Hepatocyte (in vitro differentiated cells): ENCODE data around the gene FN1. TPM values are rescaled to one million over a fixed set of nuclear protein-coding genes. Genes with fewer than 3 reads are reported as not detected.

Experiments used
- DNase-seq: peaks from one replicate; pipeline ENCODE4 v3.0.0-alpha.2; 2016; ENCODE audit warnings: low spot score
- H2AFZ ChIP-seq: fragments of 200-600 bp; sonication (generic); 2 replicates; pipeline ENCODE4 v1.6.0; 2016; ENCODE audit warnings: antibody characterized with exemption, mild to moderate bottlenecking
- H3K27ac ChIP-seq: fragments of 200-600 bp; sonication (generic); 2 replicates; pipeline ENCODE4 v1.5.1; 2016; ENCODE audit warnings: mild to moderate bottlenecking
- H3K27me3 ChIP-seq: fragments of 200-600 bp; sonication (generic); 2 replicates; pipeline ENCODE4 v1.6.1; 2016
- H3K36me3 ChIP-seq: fragments of 200-600 bp; sonication (generic); replicated peaks from 2 replicates; pipeline ENCODE4 v1.5.1; 2016; ENCODE audit warnings: low read depth; ENCODE audit not compliant: insufficient read depth
- H3K4me1 ChIP-seq: fragments of 200-600 bp; sonication (generic); 2 replicates; pipeline ENCODE4 v1.5.1; 2016; ENCODE audit warnings: mild to moderate bottlenecking, moderate library complexity; ENCODE audit not compliant: insufficient read depth
- H3K4me2 ChIP-seq: fragments of 200-600 bp; sonication (generic); 2 replicates; pipeline ENCODE4 v1.6.0; 2016
- H3K4me3 ChIP-seq: fragments of 200-600 bp; sonication (generic); 2 replicates; pipeline ENCODE4 v1.5.1; 2016; ENCODE audit warnings: mild to moderate bottlenecking
- H3K79me2 ChIP-seq: fragments of 200-600 bp; sonication (generic); 2 replicates; pipeline ENCODE4 v1.6.0; 2017; ENCODE audit warnings: mild to moderate bottlenecking
- H3K9me2 ChIP-seq: fragments of 200-600 bp; sonication (generic); replicated peaks from 2 replicates; pipeline ENCODE4 v1.6.0; 2017; ENCODE audit warnings: mild to moderate bottlenecking; ENCODE audit not compliant: insufficient read depth
- H3K9me3 ChIP-seq: fragments of 200-600 bp; sonication (generic); 2 replicates; pipeline ENCODE4 v1.5.1; 2016; ENCODE audit warnings: low read depth, mild to moderate bottlenecking
- H4K20me1 ChIP-seq: fragments of 200-600 bp; sonication (generic); 2 replicates; pipeline ENCODE4 v1.6.0; 2016; ENCODE audit warnings: mild to moderate bottlenecking; ENCODE audit not compliant: insufficient read depth, poor library complexity, severe bottlenecking
- EZH2 ChIP-seq: fragments of 200-600 bp; sonication (generic); IDR thresholded peaks from 2 replicates; pipeline ENCODE4 v1.6.1; 2016; ENCODE audit warnings: antibody characterized with exemption, mild to moderate bottlenecking, borderline replicate concordance
- EZH2phosphoT487 ChIP-seq: fragments of 200-600 bp; sonication (generic); IDR thresholded peaks from one replicate; pipeline ENCODE4 v1.6.1; 2018; ENCODE audit warnings: antibody characterized with exemption, mild to moderate bottlenecking, low read depth, moderate library complexity; ENCODE audit not compliant: unreplicated experiment, severe bottlenecking
- WGBS: methylation state at CpG from one replicate; pipeline ENCODE4 v1.1.6; 2016; ENCODE audit warnings: low lambda C conversion rate; ENCODE audit errors: missing lambda C conversion rate; 5-methylcytosine and 5-hydroxymethylcytosine counted together
- polyA plus RNA-seq: library from polyadenylated mRNA; unstranded; fragments of >200 nt; fragmentation: Nextera tagmentation; extraction: Ambion mirVana; gene quantifications from 2 replicates; pipeline ENCODE4 v1.2.1, GENCODE V29; 2016
- total RNA-seq: library from RNA; depleted of rRNA; stranded (reverse); fragments of >200 nt; gene quantifications from 2 replicates; pipeline ENCODE4 v1.2.3, GENCODE V29; 2014
- TF ChIP-seq, protein P1 (sequence below): fragments of 200-600 bp; sonication (generic); IDR thresholded peaks from 2 replicates; pipeline ENCODE4 v1.5.1; 2016; ENCODE audit warnings: antibody characterized with exemption, mild to moderate bottlenecking; ENCODE audit not compliant: poor library complexity

FN1 gene
- total and polyA plus RNA-seq, 2 experiments from 2014 or later = 1,650 to 3,020 TPM

GRCh38 chr2:215454519-215455246 lies 18.8 kb upstream of the FN1 start:
- Histone ChIP-seq H3K4me1 (peaks cover 3% of the 10 kb centered on the region), H3K36me3 (no peaks in the 10 kb centered on the region), H4K20me1 (no peaks in the 10 kb centered on the region), H3K27ac (no peak overlapping the region), H3K4me2 (no peak overlapping the region), H2AFZ (no peak overlapping the region), H3K27me3 (no peaks in the 10 kb centered on the region), H3K4me3 (no peak overlapping the region), H3K79me2 (no peaks in the 10 kb centered on the region), H3K9me2 (no peaks in the 10 kb centered on the region), H3K9me3 (no peaks in the 10 kb centered on the region)
- WGBS = 62% methylated on average over 5 of the region's 5 CpGs
- TF ChIP-seq, protein P1, sequence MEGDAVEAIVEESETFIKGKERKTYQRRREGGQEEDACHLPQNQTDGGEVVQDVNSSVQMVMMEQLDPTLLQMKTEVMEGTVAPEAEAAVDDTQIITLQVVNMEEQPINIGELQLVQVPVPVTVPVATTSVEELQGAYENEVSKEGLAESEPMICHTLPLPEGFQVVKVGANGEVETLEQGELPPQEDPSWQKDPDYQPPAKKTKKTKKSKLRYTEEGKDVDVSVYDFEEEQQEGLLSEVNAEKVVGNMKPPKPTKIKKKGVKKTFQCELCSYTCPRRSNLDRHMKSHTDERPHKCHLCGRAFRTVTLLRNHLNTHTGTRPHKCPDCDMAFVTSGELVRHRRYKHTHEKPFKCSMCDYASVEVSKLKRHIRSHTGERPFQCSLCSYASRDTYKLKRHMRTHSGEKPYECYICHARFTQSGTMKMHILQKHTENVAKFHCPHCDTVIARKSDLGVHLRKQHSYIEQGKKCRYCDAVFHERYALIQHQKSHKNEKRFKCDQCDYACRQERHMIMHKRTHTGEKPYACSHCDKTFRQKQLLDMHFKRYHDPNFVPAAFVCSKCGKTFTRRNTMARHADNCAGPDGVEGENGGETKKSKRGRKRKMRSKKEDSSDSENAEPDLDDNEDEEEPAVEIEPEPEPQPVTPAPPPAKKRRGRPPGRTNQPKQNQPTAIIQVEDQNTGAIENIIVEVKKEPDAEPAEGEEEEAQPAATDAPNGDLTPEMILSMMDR = peak; percentile 70
- TF ChIP-seq EZH2phosphoT487 (no peak), EZH2 (no peak)
- peak; percentile 47 for DNase-seq

DNA sequence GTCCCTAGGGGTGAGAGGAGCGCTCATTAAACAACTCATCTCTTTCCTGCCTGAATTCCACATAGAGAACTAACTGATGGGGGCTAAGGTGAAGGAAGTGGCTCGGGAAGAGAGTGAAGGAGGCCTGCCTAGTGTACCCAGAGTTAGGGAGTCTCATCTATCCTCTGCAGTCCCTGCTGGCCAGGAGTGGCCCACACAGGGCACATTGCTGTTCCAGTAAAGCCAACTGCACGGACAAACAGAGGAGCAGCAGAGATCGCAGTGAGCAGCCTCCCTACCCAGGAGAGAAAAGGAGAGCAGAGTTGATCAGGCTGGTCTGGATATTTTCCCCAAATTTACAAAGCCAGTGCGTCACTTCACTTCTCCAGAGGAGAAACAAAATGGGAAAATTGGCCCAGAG lies 16.9 kb upstream of the FN1 start:
- Histone ChIP-seq H3K27me3 (no peaks in the 10 kb centered on the region), H3K9me2 (no peaks in the 10 kb centered on the region), H3K36me3 (no peaks in the 10 kb centered on the region), H3K4me1 (no peaks in the 10 kb centered on the region), H3K79me2 (no peaks in the 10 kb centered on the region), H3K4me3 (no peak overlapping the region), H3K9me3 (no peaks in the 10 kb centered on the region), H4K20me1 (no peaks in the 10 kb centered on the region), H2AFZ (no peak overlapping the region), H3K4me2 (no peak overlapping the region), H3K27ac (no peak overlapping the region)
- DNase-seq = no peak
- TF ChIP-seq EZH2 = no peak
- TF ChIP-seq, protein P1 = no peak
- TF ChIP-seq EZH2phosphoT487 = no peak
- 79% methylated on average over 5 of the region's 5 CpGs for WGBS

GRCh38 chr2:215451012-215451756 lies 15.3 kb upstream of the FN1 start:
- Histone ChIP-seq H3K4me2 (no peak overlapping the region), H3K27me3 (no peaks in the 10 kb centered on the region), H3K79me2 (no peaks in the 10 kb centered on the region), H3K27ac (no peak overlapping the region), H3K9me3 (no peaks in the 10 kb centered on the region), H3K9me2 (no peaks in the 10 kb centered on the region), H3K4me3 (no peak overlapping the region), H4K20me1 (no peaks in the 10 kb centered on the region), H2AFZ (no peak overlapping the region), H3K36me3 (no peaks in the 10 kb centered on the region), H3K4me1 (no peaks in the 10 kb centered on the region)
- TF ChIP-seq, protein P1 = no peak
- no peak for TF ChIP-seq EZH2
- TF ChIP-seq EZH2phosphoT487 = no peak
- no peak for DNase-seq
- WGBS = 97% methylated on average over 6 of the region's 6 CpGs
